HCT116 (cell line): ENCODE measurements around the gene NEURL2. TPM values are rescaled to one million over a fixed set of nuclear protein-coding genes. Genes with fewer than 3 reads are reported as not detected.

ENCODE experiments used
- ATAC-seq: fragments of 200-7000 bp; cut with Tn5 transposase; 2 replicates; pipeline ENCODE4 v1.9.1; 2020; ENCODE audit warnings: mild to moderate bottlenecking, moderate library complexity
- BruUV-seq: library from RNA; stranded (reverse); fragments of 400-500 nt; replicated peaks from 2 replicates; lab custom pipeline; 2021; lab: Mats Ljungman, UMichigan
- CTCF ChIA-PET: fragments of 300-600 bp; sonication (Branson Sonifier 250); formaldehyde crosslinking; loops from one replicate; lab custom pipeline; 2021; ENCODE audit warnings: antibody characterized with exemption; lab: Charles Lee
- POLR2A ChIA-PET: fragments of 300-600, 350-600 bp; sonication (Branson Sonifier 250); formaldehyde crosslinking; loops from one replicate; lab custom pipeline; 2021; ENCODE audit warnings: antibody characterized with exemption; lab: Charles Lee
- RAD21 ChIA-PET, 2 experiments: fragments of 300-600 bp; sonication (Branson Sonifier 250); formaldehyde crosslinking; loops; one replicate each; lab custom pipeline; 2023; ENCODE audit warnings: low total read pairs in 2 of 2; ENCODE audit not compliant: uncharacterized antibody in 2 of 2, unreplicated experiment in 2 of 2, low non-redundant PET in 1 of 2; lab: Charles Lee
- DNase-seq: peaks from one replicate; pipeline ENCODE4 v3.0.0-alpha.2; 2010; ENCODE audit warnings: low read depth, low spot score
- H2AFZ ChIP-seq: fragments of 200-600 bp; shearing (Covaris generic), sonication (generic); 2 replicates; pipeline ENCODE4 v1.6.1; 2017; ENCODE audit warnings: low read depth, mixed run types, mixed read lengths, antibody characterized with exemption, low read length; ENCODE audit not compliant: poor library complexity, severe bottlenecking
- H3K27ac ChIP-seq: 2 replicates; pipeline ENCODE4 v1.5.1; 2012; ENCODE audit warnings: low read depth, low read length
- H3K27me3 ChIP-seq: fragments of 200-600 bp; sonication (generic); 2 replicates; pipeline ENCODE4 v1.6.1; 2016; ENCODE audit warnings: mixed run types, low read length, mixed read lengths; ENCODE audit not compliant: insufficient read depth
- H3K36me3 ChIP-seq, 2 experiments: fragments of 200-500 bp in 1 of 2; fragments of 200-600 bp in 1 of 2; sonication (Bioruptor generic) in 1 of 2; sonication (generic) in 1 of 2; 2 replicates each; pipeline versions ENCODE4 v1.5.1 to v1.6.1; 2014 to 2016; ENCODE audit warnings: low read length in 2 of 2, inconsistent platforms in 1 of 2, mixed read lengths in 1 of 2, mixed run types in 1 of 2; ENCODE audit not compliant: insufficient read depth in 2 of 2, control insufficient read depth in 1 of 2
- H3K4me1 ChIP-seq, 2 experiments: fragments of 200-600 bp in 1 of 2; sonication (generic) in 1 of 2; 2 replicates each; pipeline versions ENCODE4 v1.5.1 to v1.6.1; 2012 to 2017; ENCODE audit warnings: low read length in 2 of 2, inconsistent platforms in 1 of 2, mild to moderate bottlenecking in 1 of 2, mixed read lengths in 1 of 2, mixed run types in 1 of 2, moderate library complexity in 1 of 2; ENCODE audit not compliant: insufficient read depth in 2 of 2, control insufficient read depth in 1 of 2
- H3K4me2 ChIP-seq: fragments of 200-600 bp; sonication (generic); 2 replicates; pipeline ENCODE4 v1.6.1; 2017; ENCODE audit warnings: mixed run types, low read length, mixed read lengths
- H3K4me3 ChIP-seq, 2 experiments: fragments of 200-600 bp in 1 of 2; sonication (generic) in 1 of 2; replicated peaks in 1 of 2; 2 replicates each; pipeline ENCODE4 v1.5.1; 2011 to 2016; ENCODE audit warnings: low read length in 2 of 2, control low read depth in 1 of 2, low read depth in 1 of 2, mild to moderate bottlenecking in 1 of 2, mixed read lengths in 1 of 2, mixed run types in 1 of 2
- H3K79me2 ChIP-seq: fragments of 200-600 bp; sonication (generic); 2 replicates; pipeline ENCODE4 v1.6.1; 2017; ENCODE audit warnings: mild to moderate bottlenecking, mixed run types, low read length, moderate library complexity, mixed read lengths; ENCODE audit not compliant: insufficient read depth
- H3K9ac ChIP-seq: fragments of 200-600 bp; sonication (generic); 2 replicates; pipeline ENCODE4 v1.6.1; 2016; ENCODE audit warnings: low read length, mixed read lengths
- H3K9me2 ChIP-seq: fragments of 200-600 bp; sonication (generic), shearing (Covaris generic); 2 replicates; pipeline ENCODE4 v1.6.1; 2017; ENCODE audit warnings: mixed run types, mild to moderate bottlenecking, moderate library complexity; ENCODE audit not compliant: insufficient read depth
- H3K9me3 ChIP-seq, 2 experiments: fragments of 200-500 bp in 1 of 2; fragments of 200-600 bp in 1 of 2; sonication (Bioruptor generic) in 1 of 2; sonication (generic) in 1 of 2; 2 replicates each; pipeline ENCODE4 v1.6.1; 2014 to 2017; ENCODE audit warnings: low read length in 2 of 2, mixed read lengths in 2 of 2, inconsistent platforms in 1 of 2, low read depth in 1 of 2, mild to moderate bottlenecking in 1 of 2, mixed run types in 1 of 2, moderate library complexity in 1 of 2; ENCODE audit not compliant: control insufficient read depth in 1 of 2, insufficient read depth in 1 of 2
- H4K20me1 ChIP-seq: fragments of 200-600 bp; sonication (generic), shearing (Covaris generic); 2 replicates; pipeline ENCODE4 v1.6.1; 2017; ENCODE audit warnings: mixed run types, mild to moderate bottlenecking, moderate library complexity; ENCODE audit not compliant: insufficient read depth
- CBX3 ChIP-seq: IDR thresholded peaks from 2 replicates; pipeline ENCODE4 v1.6.1; 2012; ENCODE audit warnings: low read depth
- CEBPB ChIP-seq: IDR thresholded peaks from 2 replicates; pipeline ENCODE4 v1.6.1; 2012; ENCODE audit warnings: low read depth
- ELF1 ChIP-seq: IDR thresholded peaks from 2 replicates; pipeline ENCODE4 v1.6.1; 2012; ENCODE audit warnings: low read depth, borderline replicate concordance
- JUND ChIP-seq: IDR thresholded peaks from 2 replicates; pipeline ENCODE4 v1.6.1; 2012
- MAX ChIP-seq: IDR thresholded peaks from 2 replicates; pipeline ENCODE4 v1.6.1; 2012
- POLR2AphosphoS5 ChIP-seq: IDR thresholded peaks from 2 replicates; pipeline ENCODE4 v1.6.1; 2011; ENCODE audit warnings: mild to moderate bottlenecking, low read depth, low read length, moderate library complexity
- RAD21 ChIP-seq: IDR thresholded peaks from 2 replicates; pipeline ENCODE4 v1.6.1; 2012; ENCODE audit warnings: low read depth, mild to moderate bottlenecking
- SIN3A ChIP-seq: IDR thresholded peaks from 2 replicates; pipeline ENCODE4 v1.6.1; 2012; ENCODE audit warnings: low read depth
- SRF ChIP-seq: IDR thresholded peaks from 2 replicates; pipeline ENCODE4 v1.6.1; 2012; ENCODE audit warnings: low read depth
- TCF7L2 ChIP-seq: IDR thresholded peaks from 2 replicates; pipeline ENCODE4 v1.7.0; 2011; ENCODE audit warnings: borderline replicate concordance, inconsistent platforms; ENCODE audit not compliant: insufficient read depth, insufficient read length; ENCODE audit errors: extremely low read depth
- YY1 ChIP-seq: IDR thresholded peaks from 2 replicates; pipeline ENCODE4 v1.6.1; 2011; ENCODE audit warnings: low read length, low read depth, moderate library complexity, mild to moderate bottlenecking; ENCODE audit not compliant: insufficient replicate concordance; ENCODE audit errors: extremely low read depth
- ZFX ChIP-seq: fragments of 450-650 bp; IDR thresholded peaks from 2 replicates; pipeline ENCODE4 v1.6.1; 2017
- ZNF274 ChIP-seq: fragments of 200-500 bp; sonication (Bioruptor generic); IDR thresholded peaks from 2 replicates; pipeline ENCODE4 v1.6.1; 2014; ENCODE audit warnings: mild to moderate bottlenecking, low read depth, low read length, inconsistent platforms
- intact Hi-C: fragments of 100-400 bp; cut with micrococcal nuclease; formaldehyde crosslinking; loops from 2 replicates; pipeline ENCODE4 v1.10.0; 2022
- total RNA-seq: library from RNA; stranded (reverse); gene quantifications from one replicate; pipeline ENCODE4 v1.2.1, GENCODE V29; 2021; ENCODE audit not compliant: unreplicated experiment
- TF ChIP-seq, protein P1 (sequence below): IDR thresholded peaks from 2 replicates; pipeline ENCODE4 v1.6.1; 2011; ENCODE audit warnings: mild to moderate bottlenecking, low read length, moderate library complexity; ENCODE audit not compliant: insufficient replicate concordance; ENCODE audit errors: extremely low read depth
- TF ChIP-seq, protein P2 (sequence below): IDR thresholded peaks from 2 replicates; pipeline ENCODE4 v1.6.1; 2012; ENCODE audit warnings: low read depth

The NEURL2 gene
- total RNA-seq, 1 experiment from 2014 or later = 0.96 TPM

- BruUV-seq = no TSS peak
- ATAC-seq = no peak
Observed at GRCh38 chr20:45919542-45920399, 28.8 kb upstream of the NEURL2 start.

More at GRCh38 chr20:45919542-45920399, 28.8 kb upstream of the NEURL2 start:
- no peak for DNase-seq
- no peak for TF ChIP-seq ELF1
- no peak for TF ChIP-seq ZFX
- TF ChIP-seq, protein P1, sequence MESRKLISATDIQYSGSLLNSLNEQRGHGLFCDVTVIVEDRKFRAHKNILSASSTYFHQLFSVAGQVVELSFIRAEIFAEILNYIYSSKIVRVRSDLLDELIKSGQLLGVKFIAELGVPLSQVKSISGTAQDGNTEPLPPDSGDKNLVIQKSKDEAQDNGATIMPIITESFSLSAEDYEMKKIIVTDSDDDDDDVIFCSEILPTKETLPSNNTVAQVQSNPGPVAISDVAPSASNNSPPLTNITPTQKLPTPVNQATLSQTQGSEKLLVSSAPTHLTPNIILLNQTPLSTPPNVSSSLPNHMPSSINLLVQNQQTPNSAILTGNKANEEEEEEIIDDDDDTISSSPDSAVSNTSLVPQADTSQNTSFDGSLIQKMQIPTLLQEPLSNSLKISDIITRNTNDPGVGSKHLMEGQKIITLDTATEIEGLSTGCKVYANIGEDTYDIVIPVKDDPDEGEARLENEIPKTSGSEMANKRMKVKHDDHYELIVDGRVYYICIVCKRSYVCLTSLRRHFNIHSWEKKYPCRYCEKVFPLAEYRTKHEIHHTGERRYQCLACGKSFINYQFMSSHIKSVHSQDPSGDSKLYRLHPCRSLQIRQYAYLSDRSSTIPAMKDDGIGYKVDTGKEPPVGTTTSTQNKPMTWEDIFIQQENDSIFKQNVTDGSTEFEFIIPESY = no peak
- TF ChIP-seq SIN3A = no peak
- TF ChIP-seq ZNF274 = no peak
- TF ChIP-seq TCF7L2 = no peak
- TF ChIP-seq CEBPB = no peak
- TF ChIP-seq MAX = no peak
- no peak for TF ChIP-seq POLR2AphosphoS5
- TF ChIP-seq YY1 = no peak
- TF ChIP-seq SRF = no peak
- no peak for TF ChIP-seq CBX3
- no peak for TF ChIP-seq RAD21
- TF ChIP-seq JUND = no peak
- TF ChIP-seq, protein P2, sequence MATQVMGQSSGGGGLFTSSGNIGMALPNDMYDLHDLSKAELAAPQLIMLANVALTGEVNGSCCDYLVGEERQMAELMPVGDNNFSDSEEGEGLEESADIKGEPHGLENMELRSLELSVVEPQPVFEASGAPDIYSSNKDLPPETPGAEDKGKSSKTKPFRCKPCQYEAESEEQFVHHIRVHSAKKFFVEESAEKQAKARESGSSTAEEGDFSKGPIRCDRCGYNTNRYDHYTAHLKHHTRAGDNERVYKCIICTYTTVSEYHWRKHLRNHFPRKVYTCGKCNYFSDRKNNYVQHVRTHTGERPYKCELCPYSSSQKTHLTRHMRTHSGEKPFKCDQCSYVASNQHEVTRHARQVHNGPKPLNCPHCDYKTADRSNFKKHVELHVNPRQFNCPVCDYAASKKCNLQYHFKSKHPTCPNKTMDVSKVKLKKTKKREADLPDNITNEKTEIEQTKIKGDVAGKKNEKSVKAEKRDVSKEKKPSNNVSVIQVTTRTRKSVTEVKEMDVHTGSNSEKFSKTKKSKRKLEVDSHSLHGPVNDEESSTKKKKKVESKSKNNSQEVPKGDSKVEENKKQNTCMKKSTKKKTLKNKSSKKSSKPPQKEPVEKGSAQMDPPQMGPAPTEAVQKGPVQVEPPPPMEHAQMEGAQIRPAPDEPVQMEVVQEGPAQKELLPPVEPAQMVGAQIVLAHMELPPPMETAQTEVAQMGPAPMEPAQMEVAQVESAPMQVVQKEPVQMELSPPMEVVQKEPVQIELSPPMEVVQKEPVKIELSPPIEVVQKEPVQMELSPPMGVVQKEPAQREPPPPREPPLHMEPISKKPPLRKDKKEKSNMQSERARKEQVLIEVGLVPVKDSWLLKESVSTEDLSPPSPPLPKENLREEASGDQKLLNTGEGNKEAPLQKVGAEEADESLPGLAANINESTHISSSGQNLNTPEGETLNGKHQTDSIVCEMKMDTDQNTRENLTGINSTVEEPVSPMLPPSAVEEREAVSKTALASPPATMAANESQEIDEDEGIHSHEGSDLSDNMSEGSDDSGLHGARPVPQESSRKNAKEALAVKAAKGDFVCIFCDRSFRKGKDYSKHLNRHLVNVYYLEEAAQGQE = no peak
- TF ChIP-seq, all 23 proteins: peak for 0
- no peaks in the 10 kb centered on the region for H3K9me3 ChIP-seq
- H3K27me3 ChIP-seq = no peaks in the 10 kb centered on the region
- no peak overlapping the region for H2AFZ ChIP-seq
- no peak overlapping the region for H3K27ac ChIP-seq
- ChIA-PET RAD21 (no interaction called here), POLR2A (interaction anchor here (3.2 kb wide), 1 partner anchor 14 kb away, joined by 12 read pairs; the partner anchor contains the start of gene PCIF1), CTCF (interaction anchor here (0.6 kb wide), 1 partner anchor 13 kb away, joined by 4 read pairs; no protein-coding TSS in a partner anchor)
- H3K36me3 ChIP-seq = no peaks in the 10 kb centered on the region
- no peak overlapping the region for H3K4me3 ChIP-seq
- no peaks in the 10 kb centered on the region for H3K79me2 ChIP-seq
- intact Hi-C loops = no loop called here
- H3K9ac ChIP-seq = no peak overlapping the region
- no peak overlapping the region for H3K4me2 ChIP-seq
- no peaks in the 10 kb centered on the region for H3K4me1 ChIP-seq
- H3K9me2 ChIP-seq = no peaks in the 10 kb centered on the region
- H4K20me1 ChIP-seq = no peaks in the 10 kb centered on the region
